ENCODE measurements around the gene CTNNA3.

The CTNNA3 gene

DNA sequence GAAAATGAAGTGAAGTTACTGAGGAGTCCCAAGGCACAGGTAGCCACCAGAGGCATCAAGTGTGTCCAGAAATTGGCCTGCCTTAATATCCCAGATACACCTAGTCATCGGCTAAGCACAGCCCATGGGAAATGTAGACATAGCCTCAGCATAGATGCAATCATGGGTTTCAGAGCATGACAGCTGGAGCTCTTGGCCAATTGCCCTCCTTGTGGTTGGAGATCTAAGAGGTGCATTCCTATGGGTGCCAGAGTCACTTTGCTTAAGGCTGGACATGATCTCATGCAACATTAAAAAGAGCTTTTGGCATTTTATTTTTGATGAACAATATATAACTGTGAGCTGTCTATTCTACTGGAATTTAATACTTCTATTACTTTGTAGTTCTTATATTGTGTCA, 1528.2 kb downstream of the CTNNA3 start:
- DNase-seq = no peak

GRCh38 chr10:66162560-66163143, 1533.3 kb downstream of the CTNNA3 start:
- no peak for DNase-seq

GRCh38 chr10:66151346-66151745, 1544.6 kb downstream of the CTNNA3 start:
- DNase-seq = no peak

DNA sequence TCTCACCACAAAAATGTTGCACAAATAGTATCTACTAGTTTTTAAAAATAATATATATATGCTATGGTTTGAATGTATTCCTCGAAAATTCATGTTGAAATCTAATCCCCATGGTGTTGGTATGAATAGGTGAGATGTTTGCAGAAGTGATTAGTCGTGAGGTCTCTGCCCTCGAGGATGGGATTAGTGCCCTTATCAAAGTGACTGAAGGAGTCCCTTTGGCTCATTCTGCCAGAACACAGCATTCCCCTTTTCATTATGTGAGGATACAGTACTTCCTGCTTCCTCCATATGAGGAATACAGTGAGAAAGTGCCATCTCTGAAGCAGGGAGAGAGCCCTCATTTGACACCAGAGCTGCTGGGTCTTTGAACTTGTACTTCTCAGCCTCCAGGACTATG, 1547.7 kb downstream of the CTNNA3 start:
- DNase-seq = no peak

GRCh38 chr10:66144016-66144415, 1552.0 kb downstream of the CTNNA3 start:
- no peak for DNase-seq

- DNase-seq = no peak
These were observed 1593.2 kb downstream of the CTNNA3 start for GRCh38 chr10:66102756-66103155.

GRCh38 chr10:66098595-66099480, 1597.2 kb downstream of the CTNNA3 start:
- no peak for DNase-seq

DNA sequence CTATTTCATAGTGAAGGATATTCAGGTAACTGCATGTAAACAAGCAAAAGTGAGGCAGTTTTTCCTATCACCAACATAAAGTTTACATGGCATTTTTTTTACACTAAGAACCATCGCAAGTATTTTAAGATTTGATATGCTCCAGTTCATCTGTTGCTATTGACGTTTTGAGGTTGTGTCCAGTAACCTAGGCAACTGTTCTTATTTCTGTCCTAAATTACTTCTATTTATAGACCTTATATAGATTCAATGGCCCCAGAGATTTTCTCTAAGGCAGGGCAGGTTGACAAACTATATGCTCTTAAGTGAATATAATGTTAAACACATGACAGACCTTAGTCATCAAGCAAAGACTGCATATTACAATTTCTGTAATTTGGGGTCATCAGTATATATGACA, 1600.4 kb downstream of the CTNNA3 start:
- no peak for DNase-seq

DNA sequence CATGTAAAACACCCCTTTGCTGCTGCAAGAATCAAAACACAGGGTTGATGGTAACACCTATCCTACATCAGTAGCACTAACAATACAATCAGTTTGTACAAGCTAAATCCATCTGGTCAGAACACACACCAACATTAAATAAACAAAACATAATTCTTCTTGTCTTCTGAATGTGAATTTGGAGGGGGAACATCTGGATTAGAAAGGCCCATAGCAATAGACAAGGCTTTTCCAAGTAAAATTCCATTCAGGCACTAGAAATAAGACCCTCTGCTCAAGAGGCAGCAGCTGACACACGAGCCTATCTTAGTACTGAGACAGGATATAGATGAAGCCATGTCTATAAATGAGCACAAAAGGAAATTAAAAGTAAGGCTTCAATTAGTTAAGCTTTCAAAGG, 1610.1 kb downstream of the CTNNA3 start:
- DNase-seq = no peak

DNA sequence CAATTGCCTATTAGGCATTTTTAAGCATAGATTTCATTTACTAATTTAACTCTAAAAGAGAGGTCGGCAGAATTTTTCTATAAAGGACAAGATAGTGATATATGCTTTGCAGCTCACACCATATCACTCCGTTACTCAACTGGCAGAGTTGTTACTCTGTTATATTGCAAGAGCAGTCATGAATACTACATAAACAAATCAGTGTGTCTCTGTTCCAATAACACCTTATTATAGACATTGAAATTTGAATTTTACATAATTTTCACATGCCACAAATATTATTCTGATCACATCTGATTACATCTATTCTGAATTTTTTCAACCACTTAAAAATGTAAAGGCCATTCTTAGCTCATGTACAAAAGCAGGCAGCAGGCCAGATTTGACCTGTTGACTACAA, 1624.1 kb downstream of the CTNNA3 start:
- DNase-seq = no peak

DNA sequence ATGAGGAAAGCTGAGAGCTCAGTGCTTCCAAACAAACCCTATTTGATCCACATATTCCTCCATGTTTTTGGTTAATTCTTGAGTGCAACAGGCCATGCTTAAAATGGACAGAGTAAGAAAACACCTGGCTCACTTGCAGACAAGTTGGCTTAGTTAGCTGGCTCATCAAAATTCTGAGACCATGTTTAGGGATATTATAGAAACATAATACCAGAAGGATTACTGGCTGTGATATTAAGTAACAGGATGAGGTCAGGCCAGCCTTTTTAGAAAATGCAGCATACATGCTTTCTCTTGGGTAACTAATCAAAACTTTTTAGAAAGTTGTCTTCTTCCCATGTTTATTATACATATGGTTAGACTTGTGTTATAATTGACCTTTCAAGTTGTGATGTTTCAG, 1637.4 kb downstream of the CTNNA3 start:
- no peak for DNase-seq

- no peak for DNase-seq
These were observed 1646.7 kb downstream of the CTNNA3 start for GRCh38 chr10:66049335-66049734.

DNA sequence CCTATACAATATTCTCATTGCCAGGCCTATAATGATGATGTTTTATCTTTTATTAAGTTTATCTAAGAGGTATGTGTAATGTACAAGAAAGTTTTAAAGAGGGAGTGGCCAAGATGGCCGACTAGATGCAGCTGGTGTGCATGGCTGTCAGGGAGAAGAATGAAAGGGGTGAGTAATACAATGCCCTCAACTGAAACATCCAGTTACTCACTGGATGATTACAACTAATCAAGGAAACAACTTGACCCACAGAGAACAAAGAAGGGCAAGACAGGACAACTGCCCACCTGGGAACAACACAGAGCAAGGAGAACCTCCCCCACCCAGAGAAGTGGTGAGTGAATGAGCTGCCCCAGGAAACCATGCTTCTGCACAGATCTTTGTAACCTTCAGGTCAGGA, 1650.1 kb downstream of the CTNNA3 start:
- DNase-seq = no peak

DNA sequence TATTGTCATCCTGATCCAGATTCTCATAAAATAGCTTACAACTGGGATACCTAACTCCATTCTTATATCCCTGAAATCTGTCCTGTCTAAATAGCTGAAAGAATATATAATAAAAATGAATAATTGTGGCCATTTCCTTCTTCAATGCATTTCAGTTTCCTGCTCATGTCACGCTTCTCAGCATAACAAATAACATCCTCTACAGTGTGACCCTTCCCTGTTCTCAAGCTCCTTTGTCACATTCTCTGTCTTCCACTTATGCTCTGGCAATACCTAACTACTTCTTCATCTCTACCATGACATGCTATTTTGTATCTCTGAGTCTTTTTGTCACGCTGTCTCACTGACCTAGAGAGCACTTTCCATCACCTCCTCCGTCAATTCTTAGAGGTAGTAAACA, 1654.2 kb downstream of the CTNNA3 start:
- DNase-seq = no peak

DNA sequence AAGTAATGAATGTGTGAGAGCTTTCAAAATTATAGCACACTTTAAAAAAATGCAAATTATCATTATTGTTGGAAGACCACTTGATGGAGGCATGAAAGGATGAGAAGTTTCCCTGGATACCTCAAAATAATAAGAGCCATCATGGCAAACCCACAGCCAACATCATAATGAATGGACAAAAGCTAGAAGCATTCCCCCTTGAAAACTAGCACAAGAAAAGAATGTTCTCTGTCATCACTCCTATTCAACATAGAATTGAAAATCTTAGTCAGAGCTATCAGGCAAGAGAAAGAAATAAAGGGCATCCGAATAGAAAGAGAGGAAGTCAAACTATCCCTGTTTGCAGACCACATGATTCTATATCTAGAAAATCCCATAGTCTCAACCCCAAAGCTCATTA, 1657.4 kb downstream of the CTNNA3 start:
- no peak for DNase-seq

DNA sequence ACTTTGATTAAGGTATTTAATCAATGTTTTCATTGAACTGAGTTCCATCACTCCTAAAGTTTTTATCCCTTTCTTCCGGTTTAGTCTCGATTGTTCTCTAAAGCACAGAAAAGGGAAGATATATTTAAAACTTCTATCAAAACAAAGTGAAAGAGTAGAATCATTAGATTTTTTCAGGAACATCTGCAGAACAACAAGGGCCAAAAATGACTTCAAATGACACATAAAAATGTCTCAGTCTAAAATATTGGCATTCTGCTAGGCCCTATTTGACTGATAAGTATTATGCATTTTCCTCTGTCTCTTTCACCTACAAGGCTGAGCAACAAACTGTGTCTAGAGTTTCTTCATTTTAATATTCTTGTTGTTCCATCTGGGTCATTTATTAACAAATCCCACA, 1669.7 kb downstream of the CTNNA3 start:
- no peak for DNase-seq

GRCh38 chr10:66025186-66025585, 1670.8 kb downstream of the CTNNA3 start:
- no peak for DNase-seq

DNA sequence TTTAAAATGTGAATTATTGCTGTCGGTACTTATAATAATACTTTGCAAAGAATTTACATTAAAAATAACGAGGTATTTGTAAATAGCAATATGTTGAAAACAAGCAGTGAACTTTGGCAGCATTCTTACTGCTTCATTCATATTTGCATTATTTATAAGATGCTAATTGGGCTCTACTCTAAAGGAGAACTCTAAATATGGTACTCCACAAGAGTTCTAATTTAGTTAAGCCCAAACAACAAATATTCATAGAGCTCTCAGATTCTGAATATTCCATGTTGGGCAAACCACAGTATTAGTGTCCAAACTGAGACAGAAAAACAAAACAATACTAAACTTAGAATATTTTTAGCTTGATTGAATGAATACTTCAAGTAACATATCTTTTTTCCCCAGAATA, 1674.6 kb downstream of the CTNNA3 start:
- DNase-seq = no peak

GRCh38 chr10:66008221-66008620, 1687.8 kb downstream of the CTNNA3 start:
- DNase-seq = no peak

GRCh38 chr10:66006411-66006810, 1689.6 kb downstream of the CTNNA3 start:
- DNase-seq = no peak

- no peak for DNase-seq
These were observed 1702.5 kb downstream of the CTNNA3 start for GRCh38 chr10:65993451-65993850.

DNA sequence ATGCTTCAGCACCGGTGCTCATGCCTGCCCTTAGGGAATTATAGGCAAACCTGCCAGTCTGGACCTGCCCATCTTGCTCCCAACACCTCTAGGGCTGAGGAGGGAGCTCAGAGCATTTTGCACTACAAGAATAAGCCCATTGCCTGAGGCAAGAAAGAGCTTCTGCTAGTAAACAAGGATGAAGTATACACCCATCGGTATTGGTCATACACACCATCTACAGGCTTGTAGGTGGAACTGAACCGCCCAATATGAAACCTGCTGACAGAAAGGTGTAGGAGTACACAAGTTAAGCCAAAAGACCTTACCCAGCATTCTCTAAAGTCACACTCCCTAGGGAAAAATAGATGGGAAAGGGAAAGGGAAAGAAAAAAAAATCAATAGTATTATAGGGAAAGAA, 1727.1 kb downstream of the CTNNA3 start:
- DNase-seq = no peak

DNA sequence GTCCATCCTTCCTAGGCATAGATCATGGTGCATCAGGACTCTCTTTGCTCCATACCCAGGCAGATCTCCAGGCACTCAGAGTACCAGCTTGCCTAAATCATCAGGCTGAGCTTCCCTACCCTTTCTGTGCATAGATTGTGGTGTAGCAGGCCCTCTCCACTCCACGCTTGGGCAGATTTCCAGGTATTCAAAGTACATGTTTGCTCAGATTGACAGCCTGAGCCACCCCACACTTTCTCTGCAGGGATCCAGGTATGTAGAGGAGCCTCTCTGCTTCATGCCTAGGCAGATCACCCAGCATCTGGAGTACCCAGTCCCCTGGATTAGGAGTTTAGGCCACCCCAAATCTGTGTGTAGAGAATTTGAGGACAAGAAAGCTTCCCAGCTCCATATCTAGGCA, 1727.6 kb downstream of the CTNNA3 start:
- DNase-seq = no peak

GRCh38 chr10:65964205-65964604, 1731.8 kb downstream of the CTNNA3 start:
- DNase-seq = no peak

DNA sequence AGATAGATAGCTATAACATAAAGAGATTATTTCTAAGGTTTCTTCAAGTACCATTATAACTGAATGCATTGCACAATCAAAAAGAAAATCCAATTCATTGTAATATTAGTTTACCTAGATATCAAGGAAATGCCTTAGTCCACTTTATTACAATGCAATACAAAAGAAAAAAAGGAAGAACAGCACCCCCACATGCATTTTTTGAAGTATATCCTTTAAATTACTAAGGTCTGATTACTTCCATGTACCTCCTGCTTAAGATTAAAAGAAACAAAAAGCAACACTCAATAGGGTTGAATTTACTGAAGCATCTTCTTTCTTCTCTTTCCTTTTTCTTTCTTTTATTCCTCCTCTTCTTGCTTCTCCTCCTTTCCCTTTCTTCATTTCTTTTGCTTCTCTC, 1743.9 kb downstream of the CTNNA3 start:
- no peak for DNase-seq
